CD4-positive, CD25-positive, alpha-beta regulatory T cell (primary cell): ENCODE results near the gene EVI2B. TPM values are rescaled to one million over a fixed set of nuclear protein-coding genes. Genes with fewer than 3 reads are reported as not detected.
A peak's percentile ranks its signal among the peaks of the same experiment; 100 is the strongest.

Experiments used
- ATAC-seq, 2 donors: fragments of 150-1000 bp; cut with Tn5 transposase; one replicate each; pipeline ENCODE4 v1.10.0; 2021; ENCODE audit warnings: low read depth in 2 of 2, moderate number of reproducible peaks in 2 of 2, moderate library complexity in 1 of 2
- DNase-seq, 3 donors: peaks; one replicate each; pipeline versions ENCODE4 v3.0.0 to v3.0.0-alpha.2; 2012 to 2022; ENCODE audit warnings: mixed read lengths in 1 of 3
- H3K27ac ChIP-seq: one replicate; pipeline ENCODE4 v1.7.0; 2013; ENCODE audit warnings: mild to moderate bottlenecking, low read length; ENCODE audit not compliant: insufficient read depth, poor library complexity, severe bottlenecking
- H3K27me3 ChIP-seq: one replicate; pipeline ENCODE4 v1.7.0; 2013; ENCODE audit warnings: low read length; ENCODE audit not compliant: control insufficient read depth, insufficient read depth
- H3K36me3 ChIP-seq: one replicate; pipeline ENCODE4 v1.7.0; 2013; ENCODE audit warnings: mild to moderate bottlenecking, low read length, moderate library complexity; ENCODE audit not compliant: control insufficient read depth, insufficient read depth
- H3K4me1 ChIP-seq: 2 replicates; pipeline ENCODE4 v1.7.0; 2013; ENCODE audit warnings: mild to moderate bottlenecking, low read length; ENCODE audit not compliant: insufficient read depth, control insufficient read depth, poor library complexity, severe bottlenecking
- H3K4me3 ChIP-seq: one replicate; pipeline ENCODE4 v1.7.0; 2013; ENCODE audit warnings: low read depth, mild to moderate bottlenecking, low read length, moderate library complexity
- H3K9me3 ChIP-seq, 2 experiments: 1 replicate in 1 of 2; 2 replicates in 1 of 2; pipeline ENCODE4 v1.7.0; 2013; ENCODE audit warnings: low read length in 2 of 2, mild to moderate bottlenecking in 1 of 2, moderate library complexity in 1 of 2; ENCODE audit not compliant: control insufficient read depth in 2 of 2
- H3K27ac Mint-ChIP-seq, 3 donors: one replicate each; pipeline ENCODE4 v1.8.0; 2020 to 2022; ENCODE audit warnings: mild to moderate bottlenecking in 3 of 3, mixed read lengths in 3 of 3, moderate library complexity in 2 of 3
- H3K27me3 Mint-ChIP-seq: one replicate; pipeline ENCODE4 v1.8.0; 2022; ENCODE audit warnings: mild to moderate bottlenecking, mixed read lengths
- H3K36me3 Mint-ChIP-seq: one replicate; pipeline ENCODE4 v1.8.0; 2020; ENCODE audit warnings: mixed read lengths
- H3K4me1 Mint-ChIP-seq, 4 donors: one replicate each; pipeline ENCODE4 v1.8.0; 2020 to 2022; ENCODE audit warnings: mixed read lengths in 4 of 4, mild to moderate bottlenecking in 1 of 4
- H3K4me3 Mint-ChIP-seq, 4 donors: one replicate each; pipeline ENCODE4 v1.8.0; 2020 to 2022; ENCODE audit warnings: mild to moderate bottlenecking in 4 of 4, mixed read lengths in 4 of 4, moderate library complexity in 3 of 4
- H3K9me3 Mint-ChIP-seq, 7 donors: one replicate each; pipeline ENCODE4 v1.8.0; 2020 to 2022; ENCODE audit warnings: mixed read lengths in 7 of 7, mild to moderate bottlenecking in 3 of 7, moderate library complexity in 2 of 7
- polyA plus RNA-seq, 4 donors: library from polyadenylated mRNA; unstranded; fragments of 300-500 nt; fragmentation: Illumina TruSeq; gene quantifications; one replicate each; pipeline ENCODE4 v1.2.3, GENCODE V29; 2021
- total RNA-seq: library from RNA; stranded (reverse); gene quantifications from one replicate; pipeline ENCODE4 v1.2.3, GENCODE V29; 2022

Gene EVI2B
- total and polyA plus RNA-seq, 5 donors from 2014 or later, result 83.8 to 132 (median 103) TPM

DNA sequence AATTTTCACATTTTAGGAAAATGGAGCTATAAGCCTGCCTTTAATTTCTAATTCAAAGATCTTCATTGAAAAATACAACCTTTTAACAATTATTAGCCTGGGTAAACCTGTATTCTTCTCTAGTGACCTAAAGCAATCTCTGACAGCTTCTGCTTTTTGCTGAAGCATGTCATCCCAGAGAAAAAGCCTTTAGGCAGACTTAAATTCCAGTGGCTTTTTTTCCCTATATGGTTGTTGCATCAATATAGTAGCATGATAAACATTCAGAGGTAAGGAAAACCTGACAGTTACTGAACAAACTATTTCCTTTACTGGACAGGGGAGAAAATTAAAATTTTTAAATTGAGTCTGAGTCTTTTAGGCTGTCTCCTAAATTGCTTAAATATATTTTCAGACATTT lies 15.4 kb upstream of the EVI2B start:
- ATAC-seq, result no peak
- no peaks in the 10 kb centered on the region for H3K27me3 ChIP-seq
- H3K36me3 ChIP-seq, result peaks cover 43% of the 10 kb centered on the region
- H3K4me3 Mint-ChIP-seq, result no peak overlapping the region
- no peak overlapping the region for H3K4me3 ChIP-seq
- no peaks in the 10 kb centered on the region for H3K4me1 ChIP-seq
- no peaks in the 10 kb centered on the region for H3K9me3 ChIP-seq
- DNase-seq, result no peak
- H3K27ac Mint-ChIP-seq, result no peak overlapping the region
- H3K27ac ChIP-seq, result no peak overlapping the region
- peaks cover 36% of the 10 kb centered on the region for H3K36me3 Mint-ChIP-seq
- H3K4me1 Mint-ChIP-seq, result peaks cover 2 to 24% (median 14%) of the 10 kb centered on the region in 4 donors
- no peaks in the 10 kb centered on the region for H3K27me3 Mint-ChIP-seq
- no peaks in the 10 kb centered on the region for H3K9me3 Mint-ChIP-seq

DNA sequence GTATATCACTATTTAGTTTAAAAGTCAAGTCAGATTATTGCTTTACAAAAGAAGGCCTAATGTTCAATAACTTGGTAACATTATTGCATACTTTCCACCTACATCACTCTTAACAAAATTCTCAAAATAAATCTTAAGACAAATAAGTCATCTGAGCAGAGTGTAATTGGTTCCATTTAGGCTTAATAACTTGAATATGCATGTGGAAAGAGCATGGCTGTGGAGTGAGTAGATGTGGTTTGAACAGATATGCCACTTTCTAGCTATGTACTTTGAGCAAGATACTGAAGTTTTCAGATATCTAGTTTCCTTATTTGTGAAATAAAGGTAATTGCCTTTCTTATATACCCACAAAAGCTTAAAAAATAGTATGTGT lies 14.3 kb upstream of the EVI2B start:
- ATAC-seq, result no peak
- peaks cover 7 to 31% (median 21%) of the 10 kb centered on the region in 4 donors for H3K4me1 Mint-ChIP-seq

DNA sequence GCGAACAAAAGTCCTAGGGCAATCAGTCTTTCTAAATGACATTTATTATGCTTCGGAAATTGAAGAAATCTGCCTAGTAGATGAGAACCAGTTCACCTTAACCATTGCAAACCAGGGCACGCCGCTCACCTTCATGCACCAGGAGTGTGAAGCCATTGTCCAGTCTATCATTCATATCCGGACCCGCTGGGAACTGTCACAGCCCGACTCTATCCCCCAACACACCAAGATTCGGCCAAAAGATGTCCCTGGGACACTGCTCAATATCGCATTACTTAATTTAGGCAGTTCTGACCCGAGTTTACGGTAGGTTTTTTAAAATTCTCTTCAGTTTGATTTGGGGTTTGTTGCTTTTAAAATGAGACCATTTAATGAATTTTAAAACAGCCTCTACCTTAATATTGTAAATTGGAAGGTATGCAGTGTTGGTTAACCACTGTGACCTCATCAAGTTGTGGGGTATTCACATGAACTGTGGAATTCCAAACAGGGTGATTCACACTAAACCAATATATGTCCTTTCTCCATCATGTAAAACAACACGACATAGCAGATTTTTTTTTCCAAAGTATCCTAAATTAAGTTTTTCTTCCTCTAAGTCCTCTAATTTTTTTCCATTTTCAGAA lies 13.8 kb upstream of the EVI2B start:
- Mint-ChIP-seq H3K27me3 (no peaks in the 10 kb centered on the region), H3K27ac (no peak overlapping the region), H3K4me3 (no peak overlapping the region), H3K36me3 (peaks cover 33% of the 10 kb centered on the region), H3K9me3 (peaks cover 0 to 1% (median 0%) of the 10 kb centered on the region in 7 donors), H3K4me1 (peaks cover 10 to 31% (median 23%) of the 10 kb centered on the region in 4 donors)
- no peak overlapping the region for H3K4me3 ChIP-seq
- no peaks in the 10 kb centered on the region for H3K9me3 ChIP-seq
- no peaks in the 10 kb centered on the region for H3K27me3 ChIP-seq
- no peak for DNase-seq
- no peak overlapping the region for H3K27ac ChIP-seq
- peaks cover 2% of the 10 kb centered on the region for H3K4me1 ChIP-seq
- ATAC-seq, result no peak
- H3K36me3 ChIP-seq, result peaks cover 41% of the 10 kb centered on the region

More for the DNA sequence above, 14.3 kb upstream of the EVI2B start:
- Mint-ChIP-seq H3K27me3 (no peaks in the 10 kb centered on the region), H3K27ac (no peak overlapping the region), H3K36me3 (peaks cover 33% of the 10 kb centered on the region), H3K9me3 (peaks cover 0 to 1% (median 0%) of the 10 kb centered on the region in 7 donors), H3K4me3 (no peak overlapping the region)
- H3K4me3 ChIP-seq, result no peak overlapping the region
- H3K27ac ChIP-seq, result no peak overlapping the region
- H3K9me3 ChIP-seq, result no peaks in the 10 kb centered on the region
- DNase-seq, result no peak
- no peaks in the 10 kb centered on the region for H3K27me3 ChIP-seq
- H3K4me1 ChIP-seq, result no peaks in the 10 kb centered on the region
- H3K36me3 ChIP-seq, result peaks cover 41% of the 10 kb centered on the region

DNA sequence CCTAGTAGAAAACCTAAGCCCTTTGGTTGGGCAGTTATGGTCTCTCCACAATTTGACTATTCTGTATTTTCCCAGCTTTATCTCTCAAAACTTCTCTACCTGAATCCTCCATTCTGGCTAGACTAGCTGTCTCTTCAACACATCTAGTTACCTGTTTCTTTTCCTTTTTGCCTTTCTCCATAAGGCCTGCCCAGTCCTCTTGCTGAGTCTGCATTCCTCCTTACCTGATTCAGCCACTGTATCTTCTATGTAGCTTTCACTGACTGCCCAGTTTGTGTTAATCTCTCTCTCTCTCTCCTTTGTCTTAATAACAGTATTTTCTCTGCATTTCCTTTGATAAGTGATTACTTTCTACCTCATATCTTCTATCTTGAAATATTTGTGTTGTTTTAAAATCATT lies 9.7 kb upstream of the EVI2B start:
- Histone ChIP-seq H3K27ac (peak overlapping the region; percentile 92), H3K36me3 (peaks cover 21% of the 10 kb centered on the region), H3K4me3 (no peak overlapping the region), H3K9me3 (no peaks in the 10 kb centered on the region), H3K4me1 (peaks cover 24% of the 10 kb centered on the region), H3K27me3 (no peaks in the 10 kb centered on the region)
- peak overlapping the region in 2 of 4 donors; percentile 51 to 82 for H3K4me3 Mint-ChIP-seq
- peaks cover 23% of the 10 kb centered on the region for H3K36me3 Mint-ChIP-seq
- H3K9me3 Mint-ChIP-seq, result peaks cover 0 to 1% (median 0%) of the 10 kb centered on the region in 7 donors
- DNase-seq (no peak), ATAC-seq (no peak)
- H3K27ac Mint-ChIP-seq, result peak overlapping the region; percentile 7 to 83 (median 12)
- H3K27me3 Mint-ChIP-seq, result peaks cover 5% of the 10 kb centered on the region
- H3K4me1 Mint-ChIP-seq, result peaks cover 11 to 37% (median 25%) of the 10 kb centered on the region in 4 donors

DNA sequence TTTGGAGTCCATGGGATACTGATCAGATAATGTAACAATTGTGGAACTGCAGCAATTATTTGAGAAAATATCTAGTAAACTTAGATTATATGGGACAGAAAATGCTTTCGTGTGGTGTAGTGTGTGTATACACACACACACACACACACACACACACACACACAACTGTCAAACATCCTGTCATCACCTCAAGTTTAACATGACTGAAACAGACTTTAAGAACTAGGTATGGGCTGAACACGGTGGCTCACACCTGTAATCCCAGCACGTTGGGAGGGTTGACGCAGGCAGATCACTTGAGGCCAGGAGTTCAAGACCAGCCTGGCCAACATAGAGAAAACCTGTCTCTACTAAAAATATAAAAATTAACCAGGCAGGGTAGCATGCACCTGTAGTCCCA lies 8.1 kb upstream of the EVI2B start:
- H3K4me1 ChIP-seq, result peaks cover 39% of the 10 kb centered on the region
- peak; percentile 41 to 58 for ATAC-seq
- peaks cover 16 to 34% (median 25%) of the 10 kb centered on the region in 4 donors for H3K4me1 Mint-ChIP-seq
- peak in 1 of 3 donors; percentile 77 for DNase-seq
- H3K36me3 Mint-ChIP-seq, result peaks cover 21% of the 10 kb centered on the region
- H3K9me3 ChIP-seq, result no peaks in the 10 kb centered on the region
- peaks cover 0 to 1% (median 0%) of the 10 kb centered on the region in 7 donors for H3K9me3 Mint-ChIP-seq
- H3K27me3 Mint-ChIP-seq, result peaks cover 5% of the 10 kb centered on the region
- peak overlapping the region; percentile 91 to 96 (median 92) for H3K27ac Mint-ChIP-seq
- no peaks in the 10 kb centered on the region for H3K27me3 ChIP-seq
- H3K36me3 ChIP-seq, result peaks cover 10% of the 10 kb centered on the region
- peak overlapping the region; percentile 99 for H3K4me3 ChIP-seq
- H3K27ac ChIP-seq, result peak overlapping the region; percentile 92
- H3K4me3 Mint-ChIP-seq, result peak overlapping the region; percentile 88 to 95 (median 92)

DNA sequence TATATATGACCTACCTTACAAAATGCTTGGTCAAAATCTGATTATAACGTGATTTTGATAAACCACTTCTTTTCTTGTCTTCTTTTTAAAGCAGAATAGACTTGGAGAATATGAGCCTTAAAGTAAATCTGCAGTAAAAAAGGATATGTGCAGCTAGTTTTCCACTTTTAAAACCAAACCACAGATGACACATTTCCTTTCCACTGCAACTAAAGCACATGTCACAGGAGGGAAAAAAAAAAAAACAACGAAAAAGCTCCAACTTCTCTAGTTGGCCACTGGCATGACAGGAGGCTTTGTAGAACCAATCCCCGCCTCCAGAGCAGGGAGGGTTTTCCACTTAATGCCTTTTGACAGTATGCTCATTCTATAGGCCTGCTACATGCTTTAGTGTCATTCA lies 7.6 kb upstream of the EVI2B start, which contains the start of gene EVI2A:
EVI2A (minus strand) TSS at position 142 of the 400 bp plus-strand sequence. CDS start 2,609 bp downstream, outside the sequence.
- Mint-ChIP-seq H3K27ac (peak within 1 kb of the TSS; percentile 91 to 96 (median 92)), H3K9me3 (peaks cover 0 to 1% (median 0%) of the 10 kb centered on the region in 7 donors), H3K27me3 (peaks cover 5% of the 10 kb centered on the region), H3K36me3 (peaks cover 24% of the 10 kb centered on the region), H3K4me1 (peaks cover 16 to 34% (median 27%) of the 10 kb centered on the region in 4 donors), H3K4me3 (peak within 1 kb of the TSS; percentile 88 to 95 (median 92))
- H3K27me3 ChIP-seq, result no peaks in the 10 kb centered on the region
- H3K4me3 ChIP-seq, result peak within 1 kb of the TSS; percentile 99
- H3K9me3 ChIP-seq, result no peaks in the 10 kb centered on the region
- ATAC-seq (peak; percentile 78 to 79), DNase-seq (peak; percentile 72 to 92 (median 82))
- peaks cover 8% of the 10 kb centered on the region for H3K36me3 ChIP-seq
- peak within 1 kb of the TSS; percentile 92 for H3K27ac ChIP-seq
- peaks cover 44% of the 10 kb centered on the region for H3K4me1 ChIP-seq

DNA sequence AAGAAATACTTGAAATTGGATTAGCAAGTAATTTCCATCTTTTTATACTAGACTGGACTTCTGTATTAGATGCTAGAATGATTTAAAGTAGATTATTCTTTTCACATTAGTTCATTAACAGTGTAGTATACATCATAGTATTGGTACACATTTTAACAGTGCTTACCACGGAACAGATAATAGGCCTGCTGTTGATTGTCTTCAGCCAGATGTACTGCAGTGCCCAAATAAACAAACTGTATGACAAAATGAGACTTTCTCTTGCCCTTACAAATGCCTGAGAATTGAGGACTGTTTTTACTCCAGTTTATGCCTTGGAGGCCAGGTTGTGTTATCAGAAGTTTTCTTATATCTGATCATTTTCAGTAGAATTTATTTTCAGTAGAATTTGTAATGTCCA lies 6.9 kb upstream of the EVI2B start:
- Histone ChIP-seq H3K27ac (peak overlapping the region; percentile 92), H3K9me3 (no peaks in the 10 kb centered on the region), H3K27me3 (no peaks in the 10 kb centered on the region), H3K36me3 (peaks cover 1% of the 10 kb centered on the region), H3K4me3 (peak overlapping the region; percentile 99), H3K4me1 (peaks cover 51% of the 10 kb centered on the region)
- H3K27me3 Mint-ChIP-seq, result peaks cover 5% of the 10 kb centered on the region
- peak overlapping the region; percentile 88 to 95 (median 92) for H3K4me3 Mint-ChIP-seq
- ATAC-seq (no peak), DNase-seq (peak in 1 of 3 donors; percentile 36)
- H3K4me1 Mint-ChIP-seq, result peaks cover 16 to 41% (median 31%) of the 10 kb centered on the region in 4 donors
- peaks cover 19% of the 10 kb centered on the region for H3K36me3 Mint-ChIP-seq
- peak overlapping the region; percentile 91 to 96 (median 92) for H3K27ac Mint-ChIP-seq
- H3K9me3 Mint-ChIP-seq, result peaks cover 0 to 1% (median 0%) of the 10 kb centered on the region in 7 donors
